Measurements from ENCODE around the gene MAD1L1.
A peak's percentile ranks its signal among the peaks of the same experiment; 100 is the strongest.
"Not testable (repeated sequence)": the region's sequence is repeated elsewhere in the genome, so short reads cannot be mapped to it uniquely, and the experiment has no call there.

MAD1L1 gene

GRCh38 chr7:1976521-1976920 is 256.2 kb downstream of the MAD1L1 start:
- not testable (repeated sequence) for DNase-seq

- DNase-seq, result no peak
Observed at GRCh38 chr7:1975581-1975980, 257.2 kb downstream of the MAD1L1 start.

- no peak for DNase-seq
Observed at GRCh38 chr7:1975179-1975578, 257.6 kb downstream of the MAD1L1 start.

- DNase-seq, result no peak
Observed at GRCh38 chr7:1974290-1975101, 258.2 kb downstream of the MAD1L1 start.

- DNase-seq, result no peak
Observed at GRCh38 chr7:1973321-1974251, 259.2 kb downstream of the MAD1L1 start.

- DNase-seq, result no peak
Observed at GRCh38 chr7:1972744-1973143, 260.0 kb downstream of the MAD1L1 start.

GRCh38 chr7:1971946-1972654 is 260.6 kb downstream of the MAD1L1 start:
- DNase-seq, result no peak

- DNase-seq, result no peak
Observed at GRCh38 chr7:1970895-1971294, 261.9 kb downstream of the MAD1L1 start.

GRCh38 chr7:1970285-1970660 is 262.5 kb downstream of the MAD1L1 start:
- DNase-seq, result not testable (repeated sequence)

- DNase-seq, result no peak
Observed at GRCh38 chr7:1969459-1970284, 263.1 kb downstream of the MAD1L1 start.

- no peak for DNase-seq
Observed at GRCh38 chr7:1968397-1969111, 264.2 kb downstream of the MAD1L1 start.

GRCh38 chr7:1967512-1968396 is 265.0 kb downstream of the MAD1L1 start:
- no peak for DNase-seq

GRCh38 chr7:1966631-1967200 is 266.0 kb downstream of the MAD1L1 start:
- no peak for DNase-seq

- DNase-seq, result no peak
Observed at GRCh38 chr7:1965579-1966294, 267.0 kb downstream of the MAD1L1 start.

- no peak for DNase-seq
Observed at GRCh38 chr7:1964913-1965578, 267.7 kb downstream of the MAD1L1 start.

GRCh38 chr7:1964211-1964912 is 268.4 kb downstream of the MAD1L1 start:
- DNase-seq, result no peak

- DNase-seq, result no peak
Observed at GRCh38 chr7:1963575-1963974, 269.2 kb downstream of the MAD1L1 start.

GRCh38 chr7:1961701-1962276 is 271.0 kb downstream of the MAD1L1 start:
- peak; percentile 50 for DNase-seq
